ENCODE results near the gene SNX5.

The SNX5 gene

GRCh38 chr20:17946572-17947473 is 21.8 kb downstream of the SNX5 start:
- Histone ChIP-seq H3K4me2 (ENCODE audit: low read length) (no peak overlapping the region), H3K4me3 (ENCODE audit: low read length) (no peak overlapping the region), H2AFZ (ENCODE audit: low read depth, low read length) (no peak overlapping the region), H3K9me3 (ENCODE audit: insufficient read depth, low read length) (no peaks in the 10 kb centered on the region), H3K79me2 (ENCODE audit: low read length) (peaks cover 68% of the 10 kb centered on the region), H3K9ac (ENCODE audit: low read length) (no peak overlapping the region), H3K36me3 (replicated peaks; ENCODE audit: low read depth, low read length) (peaks cover 95% of the 10 kb centered on the region), H3K27ac (ENCODE audit: low read length) (0 out of 2 replicates have a peak overlapping the region, but pooled peaks have one; percentile 1), H3K27me3 (ENCODE audit: low read depth, low read length) (no peaks in the 10 kb centered on the region), H4K20me1 (ENCODE audit: insufficient read depth, low read length) (peaks cover 85% of the 10 kb centered on the region), H3K4me1 (ENCODE audit: low read length) (peaks cover 7% of the 10 kb centered on the region)
- TF ChIP-seq EZH2phosphoT487 (IDR thresholded peaks at IDR 0.05; ENCODE audit: low read depth) (no peak), CTCF (IDR thresholded peaks at IDR 0.05; ENCODE audit: low read depth, low read length) (no peak)

GRCh38 chr20:17946040-17946439 is 22.6 kb downstream of the SNX5 start:
- Histone ChIP-seq H3K27ac (ENCODE audit: low read length) (no peak overlapping the region), H3K27me3 (ENCODE audit: low read depth, low read length) (no peaks in the 10 kb centered on the region), H3K4me2 (ENCODE audit: low read length) (no peak overlapping the region), H3K79me2 (ENCODE audit: low read length) (peaks cover 61% of the 10 kb centered on the region), H3K36me3 (replicated peaks; ENCODE audit: low read depth, low read length) (peaks cover 95% of the 10 kb centered on the region), H2AFZ (ENCODE audit: low read depth, low read length) (no peak overlapping the region), H3K9ac (ENCODE audit: low read length) (no peak overlapping the region), H3K4me3 (ENCODE audit: low read length) (no peak overlapping the region), H4K20me1 (ENCODE audit: insufficient read depth, low read length) (peaks cover 85% of the 10 kb centered on the region), H3K4me1 (ENCODE audit: low read length) (peaks cover 7% of the 10 kb centered on the region), H3K9me3 (ENCODE audit: insufficient read depth, low read length) (no peaks in the 10 kb centered on the region)
- TF ChIP-seq CTCF (IDR thresholded peaks at IDR 0.05; ENCODE audit: low read depth, low read length) (no peak), EZH2phosphoT487 (IDR thresholded peaks at IDR 0.05; ENCODE audit: low read depth) (no peak)

- Histone ChIP-seq H3K79me2 (ENCODE audit: low read length) (peaks cover 50% of the 10 kb centered on the region), H3K4me3 (ENCODE audit: low read length) (no peak overlapping the region), H3K9me3 (ENCODE audit: insufficient read depth, low read length) (no peaks in the 10 kb centered on the region), H2AFZ (ENCODE audit: low read depth, low read length) (no peak overlapping the region), H3K27ac (ENCODE audit: low read length) (no peak overlapping the region), H3K4me2 (ENCODE audit: low read length) (no peak overlapping the region), H3K9ac (ENCODE audit: low read length) (no peak overlapping the region), H3K4me1 (ENCODE audit: low read length) (peaks cover 7% of the 10 kb centered on the region), H4K20me1 (ENCODE audit: insufficient read depth, low read length) (peaks cover 84% of the 10 kb centered on the region), H3K36me3 (replicated peaks; ENCODE audit: low read depth, low read length) (peaks cover 92% of the 10 kb centered on the region), H3K27me3 (ENCODE audit: low read depth, low read length) (no peaks in the 10 kb centered on the region)
- TF ChIP-seq EZH2phosphoT487 (IDR thresholded peaks at IDR 0.05; ENCODE audit: low read depth) (no peak), CTCF (IDR thresholded peaks at IDR 0.05; ENCODE audit: low read depth, low read length) (no peak)
Observed at GRCh38 chr20:17944854-17945474, 23.6 kb downstream of the SNX5 start.

- H3K27ac ChIP-seq (ENCODE audit: low read length): no peak overlapping the region
- no peak overlapping the region for H3K4me3 ChIP-seq (ENCODE audit: low read length)
- no peak overlapping the region for H3K9ac ChIP-seq (ENCODE audit: low read length)
- no peaks in the 10 kb centered on the region for H3K9me3 ChIP-seq (ENCODE audit: insufficient read depth, low read length)
- H3K36me3 ChIP-seq (replicated peaks; ENCODE audit: low read depth, low read length): peaks cover 76% of the 10 kb centered on the region
- H3K79me2 ChIP-seq (ENCODE audit: low read length): peaks cover 34% of the 10 kb centered on the region
- H2AFZ ChIP-seq (ENCODE audit: low read depth, low read length): no peak overlapping the region
- H3K4me1 ChIP-seq (ENCODE audit: low read length): peaks cover 7% of the 10 kb centered on the region
- no peak overlapping the region for H3K4me2 ChIP-seq (ENCODE audit: low read length)
- H4K20me1 ChIP-seq (ENCODE audit: insufficient read depth, low read length): peaks cover 82% of the 10 kb centered on the region
- no peaks in the 10 kb centered on the region for H3K27me3 ChIP-seq (ENCODE audit: low read depth, low read length)
- TF ChIP-seq EZH2phosphoT487 (IDR thresholded peaks at IDR 0.05; ENCODE audit: low read depth): no peak
- TF ChIP-seq CTCF (IDR thresholded peaks at IDR 0.05; ENCODE audit: low read depth, low read length): no peak
Observed at GRCh38 chr20:17943343-17943742, 25.3 kb downstream of the SNX5 start.
